Activated CD4-positive, CD25-positive, alpha-beta regulatory T cell treated with anti-CD3 and anti-CD28 coated beads, Interleukin-2, amount 50 U/mL, for 72 hours (primary cell): Measurements from ENCODE around the gene NRAS.

Experiments used
- DNase-seq: peaks from one replicate; pipeline ENCODE4 v3.0.0; 2021

NRAS gene

DNA sequence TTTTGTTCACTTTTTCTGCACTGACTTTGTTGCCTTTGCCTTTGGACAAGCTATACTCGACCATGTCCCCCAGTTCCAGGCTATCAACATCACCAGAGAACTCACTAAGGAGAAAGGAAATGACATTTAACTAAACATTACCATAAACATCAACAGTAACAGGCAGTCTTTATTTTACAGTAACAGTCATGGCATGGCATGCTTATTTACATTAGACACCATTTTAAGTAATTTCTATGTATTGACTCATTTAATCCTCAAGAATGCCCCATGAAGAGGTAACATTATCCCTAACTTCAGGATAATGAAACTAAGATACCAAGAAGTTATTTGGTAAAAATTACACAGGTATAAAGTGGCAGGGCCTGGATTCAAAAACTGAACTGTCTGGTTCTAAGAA, 8.7 kb upstream of the NRAS start:
- no peak for DNase-seq

DNA sequence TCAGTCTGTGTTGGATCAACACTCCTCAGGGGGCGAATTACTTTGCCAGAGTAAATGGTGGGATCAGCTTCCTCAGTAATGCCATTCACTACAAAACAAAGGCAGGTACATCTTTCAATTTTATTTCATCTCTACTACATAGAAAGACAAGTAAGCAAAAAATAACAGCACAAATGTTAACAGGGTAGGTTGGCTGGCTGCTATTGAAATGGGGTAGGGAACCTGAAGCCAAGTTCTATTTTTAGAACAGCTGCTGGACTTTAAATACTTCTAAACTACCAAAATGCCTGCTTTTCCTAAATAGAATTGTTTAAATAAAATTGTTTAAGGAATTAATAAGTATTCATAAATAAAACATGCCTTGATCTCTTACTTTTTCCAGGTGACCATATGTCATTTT, 7.3 kb upstream of the NRAS start:
- no peak for DNase-seq

DNA sequence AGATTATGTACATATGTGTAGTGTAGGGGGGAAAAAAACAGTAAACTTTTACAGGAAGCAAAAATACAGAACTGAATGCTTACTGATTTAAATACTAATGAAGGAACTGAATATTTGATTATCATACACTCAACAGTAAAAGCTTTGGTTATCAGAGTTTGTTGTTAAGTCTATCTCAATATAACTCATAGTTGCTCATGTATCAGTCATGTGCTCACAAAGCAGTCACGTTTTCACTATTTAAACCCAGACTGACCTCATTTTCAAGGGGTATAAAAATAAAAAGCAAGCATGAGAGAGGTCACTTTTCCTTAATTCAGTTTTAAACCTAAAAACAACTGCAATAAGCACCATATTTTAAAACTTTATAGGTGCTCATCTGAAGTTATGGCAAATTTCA, 6.9 kb upstream of the NRAS start:
- DNase-seq: no peak

DNA sequence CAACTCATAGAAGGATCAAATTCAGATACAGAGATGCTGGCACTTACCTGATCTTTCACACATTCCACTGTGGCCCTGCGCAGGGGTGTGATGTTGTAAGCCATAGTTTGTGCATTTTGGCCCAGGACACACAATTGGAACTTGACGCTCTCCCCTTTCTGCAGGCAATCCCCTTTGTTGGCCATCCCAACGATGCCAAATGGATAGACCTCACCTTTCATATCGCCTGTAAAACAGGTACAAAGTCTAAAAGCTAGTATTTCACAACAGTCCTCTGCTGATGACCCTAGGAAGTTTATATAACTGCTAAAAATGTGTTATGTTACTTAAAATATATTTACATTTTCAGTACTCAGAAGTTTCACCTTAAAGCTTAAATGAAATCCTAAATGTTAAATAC, 3.9 kb upstream of the NRAS start:
- no peak for DNase-seq

DNA sequence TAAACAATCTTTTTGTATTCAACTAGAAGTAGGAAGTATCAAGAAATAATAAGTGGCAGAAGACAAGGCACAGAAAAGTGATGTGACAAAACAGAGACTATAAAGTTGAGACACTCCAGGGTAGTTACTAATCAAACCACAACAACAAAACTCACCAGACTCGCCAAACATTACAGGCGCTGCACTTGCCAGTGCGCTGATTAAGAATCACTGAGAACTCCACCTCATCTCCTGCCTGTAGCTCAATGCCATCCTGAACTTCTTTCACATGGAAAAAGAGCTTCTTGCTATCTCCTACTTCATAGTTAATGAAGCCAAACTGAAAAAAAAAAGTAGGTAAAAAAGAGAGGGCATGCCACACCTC, 2.8 kb upstream of the NRAS start:
- no peak for DNase-seq

DNA sequence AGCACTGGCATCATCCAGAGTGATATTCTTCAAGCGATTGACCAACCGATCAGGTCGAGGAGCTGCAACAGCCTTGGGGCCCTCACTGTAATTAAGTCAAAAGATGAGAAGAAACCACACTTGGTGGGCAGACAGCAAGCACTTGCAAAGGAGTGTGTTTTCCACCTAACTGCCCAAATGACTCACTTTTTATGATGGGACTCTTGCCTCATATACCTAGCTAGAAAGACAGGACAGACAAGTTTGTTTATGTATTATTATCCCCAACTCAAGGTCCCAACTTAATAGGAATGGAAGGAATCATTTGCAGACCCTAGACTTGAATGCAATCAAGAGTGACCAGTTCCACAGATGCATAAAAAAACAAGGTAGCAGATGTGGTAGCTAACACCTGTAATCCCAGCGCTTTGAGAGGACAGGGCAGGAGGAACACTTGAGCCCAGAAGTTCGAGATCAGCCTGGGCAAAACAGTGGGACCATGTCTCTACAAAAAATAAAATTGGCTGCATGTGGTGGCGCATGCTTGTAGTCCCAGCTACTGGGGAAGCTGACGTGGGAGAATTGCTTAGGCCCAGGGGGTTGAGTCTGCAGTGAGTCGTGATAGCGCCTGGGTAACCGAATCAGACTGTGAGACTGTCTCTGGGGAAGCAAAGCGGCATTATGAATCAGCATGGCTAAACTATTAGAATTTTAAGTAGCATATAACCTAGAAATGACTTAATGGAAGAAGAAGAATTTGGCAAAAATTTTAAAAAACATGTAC, 2.3 kb upstream of the NRAS start:
- DNase-seq: no peak

DNA sequence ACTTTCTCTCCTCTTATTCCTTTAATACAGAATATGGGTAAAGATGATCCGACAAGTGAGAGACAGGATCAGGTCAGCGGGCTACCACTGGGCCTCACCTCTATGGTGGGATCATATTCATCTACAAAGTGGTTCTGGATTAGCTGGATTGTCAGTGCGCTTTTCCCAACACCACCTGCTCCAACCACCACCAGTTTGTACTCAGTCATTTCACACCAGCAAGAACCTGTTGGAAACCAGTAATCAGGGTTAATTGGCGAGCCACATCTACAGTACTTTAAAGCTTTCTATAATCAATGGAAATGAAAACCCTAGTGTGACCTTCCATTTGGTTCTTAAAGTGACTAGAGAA, 643 bp downstream of the NRAS start:
- DNase-seq: no peak

DNA sequence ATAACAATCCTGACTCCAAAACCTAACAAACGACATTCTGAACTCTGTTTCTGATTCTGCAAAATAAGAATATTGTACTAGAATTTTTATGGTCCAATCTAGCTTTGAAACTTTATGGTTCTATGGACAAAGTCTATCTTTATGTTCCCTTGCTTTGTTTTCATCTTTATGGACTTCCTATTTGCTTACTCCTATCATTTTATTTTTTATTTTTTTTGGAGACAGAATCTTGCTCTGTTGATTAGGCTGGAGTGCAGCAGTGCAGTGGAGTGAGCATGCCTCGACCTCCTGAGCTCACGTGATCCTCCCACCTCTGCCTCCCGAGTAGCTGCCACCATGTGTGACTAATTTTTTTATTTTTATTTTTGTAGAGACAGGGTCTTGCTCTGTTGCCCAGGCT, 3.6 kb downstream of the NRAS start:
- no peak for DNase-seq

DNA sequence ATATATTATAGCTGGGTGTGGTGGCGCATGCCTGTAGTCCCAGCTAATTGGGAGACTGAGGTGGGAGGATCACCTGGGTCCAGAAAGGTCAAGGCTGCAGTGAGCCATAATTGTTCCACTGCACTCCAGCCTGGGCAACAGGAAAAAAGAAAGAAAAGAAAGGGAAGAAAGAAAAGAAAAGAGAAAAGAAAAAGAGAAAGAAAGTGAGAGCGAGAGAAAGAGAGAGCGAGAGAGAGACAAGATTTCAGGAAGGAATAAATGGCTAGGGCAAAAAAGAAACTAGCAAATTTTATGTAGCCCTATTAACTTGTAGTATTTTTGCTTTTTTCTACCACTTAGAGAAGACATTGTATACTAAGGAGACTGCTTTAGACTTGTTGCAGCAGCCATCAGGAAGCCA, 6.2 kb downstream of the NRAS start:
- no peak for DNase-seq

DNA sequence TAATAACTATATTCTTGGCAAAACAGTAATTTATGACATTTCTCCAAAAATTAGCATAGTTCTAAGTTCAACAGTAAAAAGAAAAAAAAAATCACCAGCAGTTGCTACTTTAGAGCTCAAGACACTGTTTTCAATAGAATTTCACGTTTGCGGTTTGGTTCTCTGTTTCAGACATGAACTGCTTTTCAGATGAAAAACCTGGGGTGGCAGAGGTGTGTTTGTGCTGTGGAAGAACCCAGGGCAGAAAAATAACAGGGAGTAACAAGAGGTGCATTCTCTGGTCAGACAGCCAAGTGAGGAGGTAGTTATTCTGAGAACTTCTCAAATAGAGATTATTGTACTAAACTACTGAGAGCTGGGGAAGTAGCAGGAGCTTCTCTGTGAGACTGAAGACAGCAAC, 9.0 kb downstream of the NRAS start:
- DNase-seq: no peak

DNA sequence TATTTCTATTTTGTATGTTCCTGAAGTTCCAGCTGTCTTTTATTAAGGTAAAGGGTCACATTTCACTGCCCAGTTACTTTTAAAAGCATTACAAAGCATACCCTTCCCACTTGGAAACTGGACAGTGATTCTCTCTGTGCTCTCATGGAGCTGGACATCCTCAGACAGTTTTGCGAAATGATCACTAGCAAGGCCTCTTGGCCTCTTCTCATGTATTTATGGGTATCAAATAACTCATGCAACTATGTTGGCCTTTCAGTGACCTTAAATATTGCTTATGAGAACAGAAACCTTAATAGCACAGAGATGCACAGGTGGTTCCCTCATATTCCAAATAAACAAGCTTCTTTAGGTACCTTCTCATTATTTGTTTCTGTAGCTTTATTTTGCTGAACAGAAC, 13.3 kb downstream of the NRAS start:
- no peak for DNase-seq

DNA sequence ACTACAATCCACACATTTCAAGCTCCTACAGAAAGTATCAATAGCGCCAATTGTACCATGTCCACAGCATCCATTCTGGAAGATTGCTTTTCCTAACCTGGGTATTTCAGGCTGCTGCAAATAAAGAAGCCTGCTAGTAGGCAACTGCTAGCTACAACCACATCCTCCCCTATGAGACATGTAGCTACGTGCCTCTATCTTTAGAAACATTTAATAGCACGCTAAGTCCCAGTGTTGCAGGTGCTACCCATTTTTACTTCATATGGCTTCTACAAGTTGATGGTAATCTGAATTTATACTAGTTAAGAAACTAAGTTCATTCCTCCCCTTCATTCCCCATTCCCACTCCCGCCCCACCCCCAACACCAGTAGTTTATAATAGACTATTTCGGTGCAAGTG, 13.8 kb downstream of the NRAS start:
- DNase-seq: no peak

DNA sequence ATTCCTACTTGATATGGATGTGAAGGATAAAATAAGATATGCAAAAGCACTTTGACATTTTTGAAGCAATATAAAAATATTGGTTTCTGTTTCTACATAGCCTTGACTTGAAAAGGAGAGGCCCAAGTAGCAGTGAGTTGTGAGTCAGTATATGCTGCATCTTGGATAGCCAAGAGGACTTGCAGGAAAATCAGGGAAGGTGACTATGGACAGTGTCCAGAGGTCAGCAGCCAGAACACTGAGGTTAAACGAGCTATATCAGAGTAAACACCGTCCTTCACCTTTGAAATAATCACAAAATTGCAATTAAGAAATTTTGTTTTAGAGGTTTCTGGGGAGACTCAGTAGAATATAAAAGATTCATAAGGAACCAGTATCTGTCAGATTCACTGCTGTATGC, 14.6 kb downstream of the NRAS start:
- no peak for DNase-seq

DNA sequence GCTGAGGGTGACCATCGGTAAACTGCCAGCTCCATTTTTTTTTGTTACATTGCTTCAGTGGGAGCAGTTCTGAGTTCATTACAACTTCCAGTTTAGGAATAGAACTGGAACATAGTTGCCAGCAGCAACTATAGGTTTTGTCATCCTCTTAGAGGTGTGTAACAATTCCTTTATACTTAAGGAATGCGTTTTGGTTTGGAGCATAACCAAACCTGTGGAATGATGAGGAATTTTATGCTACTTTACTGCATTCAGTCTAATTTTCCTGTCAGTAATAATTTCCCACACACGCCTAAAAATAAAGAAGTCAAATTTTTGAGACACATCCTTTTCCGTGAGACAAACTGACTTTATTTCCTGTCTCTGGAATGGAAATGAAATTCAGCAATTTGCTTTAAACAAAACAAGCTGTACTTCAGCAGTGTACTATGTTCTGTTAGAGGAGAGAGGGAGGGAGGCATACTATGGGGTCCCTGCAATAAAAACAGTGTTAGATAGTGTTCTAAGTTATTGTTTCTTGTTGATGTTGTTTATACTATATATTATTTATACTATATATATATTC, 16.5 kb downstream of the NRAS start:
- no peak for DNase-seq

DNA sequence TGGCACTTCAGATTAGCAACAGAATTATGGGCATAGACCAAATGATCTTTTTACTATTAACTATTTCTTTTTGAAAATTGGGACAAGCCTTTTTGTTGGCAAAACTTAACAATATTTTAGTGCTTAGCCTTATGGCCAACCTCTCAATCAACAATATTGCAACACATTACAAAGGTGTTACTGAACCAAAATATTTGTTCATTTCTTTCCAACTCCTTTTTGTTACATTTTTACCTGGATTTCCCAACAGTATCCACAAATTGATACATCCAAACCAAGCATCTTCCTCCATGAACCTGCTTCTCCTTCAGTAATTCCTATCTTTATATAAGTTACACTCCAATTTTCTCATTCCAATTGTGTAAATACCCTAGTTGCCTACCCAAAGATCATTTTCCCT, 19.8 kb downstream of the NRAS start:
- DNase-seq: no peak

DNA sequence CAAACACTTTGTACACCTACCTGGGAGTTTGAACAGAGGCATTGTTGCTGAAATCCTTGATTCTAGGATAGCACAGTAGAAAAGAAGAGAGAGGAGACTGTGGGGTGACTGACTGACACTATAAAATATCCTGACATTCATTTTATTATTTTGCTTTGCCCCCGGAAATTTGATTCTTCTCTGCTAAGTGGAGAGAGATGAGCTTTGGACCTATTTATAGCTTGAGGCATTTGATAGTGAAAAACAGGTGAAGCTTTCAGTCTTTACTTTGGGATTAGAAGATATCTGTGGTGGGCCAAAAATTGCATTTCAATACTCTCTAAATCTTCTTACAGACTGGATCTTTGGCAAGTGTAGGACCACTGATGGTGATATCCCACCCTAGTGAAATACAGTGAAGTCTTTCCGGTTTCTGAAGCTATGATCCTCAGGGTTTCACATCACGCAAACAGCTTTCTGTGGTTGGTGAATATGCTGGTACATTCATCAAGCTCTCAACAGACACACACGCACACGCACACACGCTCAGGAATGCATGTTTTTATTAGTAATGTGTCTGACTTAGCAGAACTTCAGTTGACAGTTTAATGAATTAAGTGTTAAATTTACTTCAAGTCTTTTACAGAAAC, 21.0 kb downstream of the NRAS start, which contains the start of gene AMPD1:
Gene AMPD1, minus strand, starts transcription at position 117 of the 629 bp plus-strand sequence. Its CDS starts 75 bp downstream, at position 42.
- no peak for DNase-seq

DNA sequence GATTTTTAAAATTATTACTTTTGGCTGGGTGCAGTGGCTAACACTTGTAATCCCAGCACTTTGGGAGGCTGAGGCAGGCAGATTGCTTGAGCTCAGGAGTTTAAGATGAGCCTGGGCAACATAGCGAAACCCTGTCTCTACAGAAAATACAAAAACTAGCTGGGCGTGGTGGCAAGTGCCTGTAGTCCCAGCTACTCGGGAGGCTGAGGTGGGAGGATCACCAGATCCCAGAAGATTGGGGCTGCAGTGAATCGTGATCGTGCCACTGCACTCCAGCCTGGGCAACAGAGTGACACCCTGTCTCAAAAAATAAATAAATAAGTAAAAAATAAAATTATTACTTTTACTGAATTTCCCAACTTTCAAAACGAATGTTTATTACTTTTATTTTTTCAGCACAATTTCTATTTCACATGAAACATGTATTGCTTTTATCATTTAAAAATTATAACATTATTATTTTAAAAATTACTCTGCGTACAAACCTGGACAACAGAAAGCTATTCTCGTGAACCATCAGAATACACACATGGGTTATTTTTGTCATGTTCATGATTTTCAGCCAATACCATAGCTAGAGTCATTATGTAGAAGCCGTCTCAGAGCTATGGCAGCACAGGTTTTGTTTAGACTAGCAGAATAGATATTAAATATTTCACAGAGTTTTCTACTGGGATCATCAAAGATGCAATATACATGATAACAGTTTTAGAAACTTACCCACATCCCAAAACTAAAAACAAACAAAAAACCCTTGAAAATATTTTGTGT, 21.8 kb downstream of the NRAS start:
- DNase-seq: no peak

DNA sequence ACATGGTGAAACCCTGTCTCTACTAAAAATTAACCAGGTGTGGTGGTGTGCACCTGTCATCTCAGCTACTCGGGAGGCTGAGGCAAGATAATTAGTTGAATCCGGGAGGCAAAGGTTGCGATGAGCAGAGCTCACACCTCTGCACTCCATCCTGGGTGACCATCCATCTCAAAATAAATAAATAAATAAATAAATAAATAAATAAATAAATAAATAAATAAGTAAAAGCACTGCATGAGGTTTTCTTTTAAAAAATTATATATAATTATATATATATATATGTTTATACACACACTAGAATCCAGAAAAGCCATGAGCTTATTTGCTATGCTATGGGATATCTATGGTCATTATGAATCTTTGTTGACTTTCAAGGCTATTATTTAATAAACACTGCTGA, 23.6 kb downstream of the NRAS start:
- no peak for DNase-seq

DNA sequence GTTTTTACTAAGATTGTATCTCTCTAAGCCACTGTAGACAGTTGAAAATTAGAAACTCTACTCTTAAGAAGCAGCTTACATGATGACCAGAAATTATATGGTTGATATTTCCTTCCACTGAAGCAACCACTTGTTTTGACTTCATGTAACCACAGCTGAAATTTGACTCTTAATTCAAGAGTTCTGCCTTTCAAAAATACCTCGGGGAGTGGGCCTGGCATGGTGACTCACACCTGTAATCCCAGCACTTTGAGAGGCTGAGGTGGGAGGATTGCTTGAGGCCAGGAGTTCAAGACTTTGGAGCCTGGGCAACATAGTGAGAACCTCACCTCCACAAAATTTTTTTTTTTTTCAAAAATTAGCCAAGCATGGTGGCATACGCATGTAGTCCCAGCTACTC, 25.5 kb downstream of the NRAS start:
- DNase-seq: no peak

DNA sequence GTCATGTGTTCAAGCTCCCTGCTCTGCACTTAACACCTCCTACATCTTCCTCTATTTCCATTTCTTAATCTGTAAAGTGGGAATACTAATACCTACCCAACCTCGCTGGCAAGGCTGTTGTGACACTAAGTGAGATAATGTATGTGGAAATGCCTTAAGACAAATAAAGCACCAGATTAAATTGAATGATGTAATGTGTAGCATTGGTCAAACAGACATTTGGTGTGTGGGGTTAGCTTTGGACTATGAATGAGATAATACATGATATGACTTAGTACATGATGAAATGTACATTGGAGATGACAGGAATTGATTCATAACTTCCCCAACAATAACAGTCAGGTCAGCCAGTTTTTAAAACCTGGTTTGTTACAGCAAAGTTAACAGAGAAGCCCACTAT, 26.4 kb downstream of the NRAS start:
- DNase-seq: no peak

DNA sequence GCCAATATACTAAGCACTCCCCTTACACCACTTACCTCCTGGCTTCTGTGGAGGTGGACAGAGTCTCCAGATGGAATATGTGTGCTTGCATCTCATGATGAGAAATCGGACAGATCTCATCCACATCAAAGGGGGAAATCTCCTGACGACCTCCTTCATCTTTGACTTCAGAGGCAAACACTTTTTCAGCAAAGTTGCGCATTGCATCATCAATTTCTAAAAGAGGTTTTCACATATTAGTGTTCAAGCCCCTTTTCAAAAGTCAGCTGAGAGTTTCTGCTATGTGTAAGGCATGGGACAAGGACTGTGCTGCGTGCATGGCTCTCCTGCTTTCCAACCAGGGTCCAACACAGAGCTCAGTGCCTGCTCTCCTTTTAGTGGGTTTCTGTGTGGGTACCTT, 28.0 kb downstream of the NRAS start:
- no peak for DNase-seq

DNA sequence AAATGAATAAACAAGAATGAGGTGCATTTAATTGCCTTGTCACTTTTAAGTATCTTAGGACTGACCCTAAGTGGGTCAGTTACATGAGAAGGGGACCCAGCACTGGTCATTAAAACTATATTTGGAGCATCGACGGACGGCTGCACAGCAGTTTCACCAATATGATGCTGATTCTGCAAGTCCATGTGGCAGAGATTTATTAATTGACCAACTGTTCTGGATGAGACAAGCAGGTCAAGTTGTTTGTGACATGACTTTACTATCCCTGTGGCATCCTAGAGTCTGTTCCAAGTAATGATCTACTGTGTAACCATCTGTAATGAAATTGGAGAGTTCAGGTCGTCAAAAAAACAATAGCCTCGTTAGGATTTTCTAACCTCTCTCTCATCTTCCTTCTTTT, 30.7 kb downstream of the NRAS start:
- no peak for DNase-seq

DNA sequence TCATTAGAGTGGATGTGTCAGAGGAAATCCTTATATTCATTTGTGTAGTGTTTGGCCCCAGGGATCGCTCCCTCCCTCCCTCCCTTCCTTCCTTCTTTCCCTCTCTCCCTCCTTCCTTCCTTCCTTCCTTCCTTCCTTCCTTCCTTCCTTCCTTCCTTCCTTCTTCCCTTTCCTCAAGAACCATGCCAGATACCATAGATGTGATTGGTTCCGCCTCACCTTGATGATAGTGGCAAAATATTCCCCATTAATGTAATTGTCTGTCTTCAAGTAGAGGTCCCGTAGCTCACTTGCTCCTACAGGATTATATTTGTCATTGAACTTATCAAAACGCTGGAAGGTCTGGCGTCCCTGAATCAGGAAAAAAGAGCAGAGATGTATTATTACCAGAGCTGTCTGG, 38.9 kb downstream of the NRAS start:
- DNase-seq: no peak

DNA sequence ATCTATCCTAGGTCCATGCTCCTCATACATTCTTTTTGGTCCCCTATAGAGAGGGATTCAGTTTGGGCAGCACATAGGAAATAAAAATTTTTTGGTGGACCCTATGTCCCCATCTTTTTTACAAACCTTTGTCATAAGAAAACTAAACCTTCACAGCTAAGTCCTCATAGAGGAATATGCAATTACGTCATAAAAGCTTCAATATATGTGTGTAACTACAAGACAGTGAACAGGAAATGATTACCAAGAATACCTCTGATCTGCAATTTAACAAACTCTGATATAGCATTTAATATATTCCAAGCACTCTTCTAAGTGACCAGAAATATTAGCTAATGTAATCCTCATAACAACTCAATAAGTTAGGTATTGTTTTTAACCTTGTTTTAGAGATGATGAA, 40.5 kb downstream of the NRAS start:
- DNase-seq: no peak
